ENCODE results near the gene PEX6. TPM values are rescaled to one million over a fixed set of nuclear protein-coding genes. Genes with fewer than 3 reads are reported as not detected.
A peak's percentile ranks its signal among the peaks of the same experiment; 100 is the strongest.

Gene PEX6
- total and polyA plus RNA-seq, 2 of the 13 experiments (the other 11 are each of a cell fraction or from before 2014, with no cell fraction given) = 5.1 to 6.7 TPM

GRCh38 chr6:42970871-42971612 is 7.9 kb downstream of the PEX6 start (continued):
- no peak for TF ChIP-seq ZNF142 (CRISPR knock-in tag; IDR thresholded peaks at IDR 0.05)
- no peak for TF ChIP-seq MAZ (IDR thresholded peaks at IDR 0.05; ENCODE audit: borderline replicate concordance, low read depth, low read length)
- TF ChIP-seq MAZ (CRISPR knock-in tag; IDR thresholded peaks at IDR 0.05; ENCODE audit: low read depth) = no peak
- TF ChIP-seq RAD21 (CRISPR knock-in tag; IDR thresholded peaks at IDR 0.05) = no peak
- 0 out of 2 replicates have a peak, but pooled peaks have one; percentile 23 for TF ChIP-seq ZBTB7B (CRISPR knock-in tag; IDR thresholded peaks at IDR 0.05)
- 0 out of 2 replicates have a peak, but pooled peaks have one; percentile 17 for TF ChIP-seq IKZF5 (CRISPR knock-in tag; IDR thresholded peaks at IDR 0.05)
- TF ChIP-seq SIN3A (IDR thresholded peaks at IDR 0.05; ENCODE audit: borderline replicate concordance, low read depth, low read length) = no peak
- no peak for TF ChIP-seq ETV5 (CRISPR knock-in tag; IDR thresholded peaks at IDR 0.05; ENCODE audit: borderline replicate concordance)
- peak; percentile 71; the same call in 1 of the 2 replicates for TF ChIP-seq PRDM10 (CRISPR knock-in tag; IDR thresholded peaks at IDR 0.05; ENCODE audit: low read depth)

Measured in HepG2 (cell line).